Thoracic aorta endothelial cell (primary cell): ENCODE data around the gene SH3GL2. TPM values are rescaled to one million over a fixed set of nuclear protein-coding genes. Genes with fewer than 3 reads are reported as not detected.

ENCODE experiments used
- total RNA-seq: library from RNA; depleted of rRNA; stranded (reverse); fragments of >200 nt; gene quantifications from 2 replicates; pipeline ENCODE4 v1.2.3, GENCODE V29; 2012

Gene SH3GL2
- total RNA-seq = 0.13 and 0.14 TPM in 2 replicates

DNA sequence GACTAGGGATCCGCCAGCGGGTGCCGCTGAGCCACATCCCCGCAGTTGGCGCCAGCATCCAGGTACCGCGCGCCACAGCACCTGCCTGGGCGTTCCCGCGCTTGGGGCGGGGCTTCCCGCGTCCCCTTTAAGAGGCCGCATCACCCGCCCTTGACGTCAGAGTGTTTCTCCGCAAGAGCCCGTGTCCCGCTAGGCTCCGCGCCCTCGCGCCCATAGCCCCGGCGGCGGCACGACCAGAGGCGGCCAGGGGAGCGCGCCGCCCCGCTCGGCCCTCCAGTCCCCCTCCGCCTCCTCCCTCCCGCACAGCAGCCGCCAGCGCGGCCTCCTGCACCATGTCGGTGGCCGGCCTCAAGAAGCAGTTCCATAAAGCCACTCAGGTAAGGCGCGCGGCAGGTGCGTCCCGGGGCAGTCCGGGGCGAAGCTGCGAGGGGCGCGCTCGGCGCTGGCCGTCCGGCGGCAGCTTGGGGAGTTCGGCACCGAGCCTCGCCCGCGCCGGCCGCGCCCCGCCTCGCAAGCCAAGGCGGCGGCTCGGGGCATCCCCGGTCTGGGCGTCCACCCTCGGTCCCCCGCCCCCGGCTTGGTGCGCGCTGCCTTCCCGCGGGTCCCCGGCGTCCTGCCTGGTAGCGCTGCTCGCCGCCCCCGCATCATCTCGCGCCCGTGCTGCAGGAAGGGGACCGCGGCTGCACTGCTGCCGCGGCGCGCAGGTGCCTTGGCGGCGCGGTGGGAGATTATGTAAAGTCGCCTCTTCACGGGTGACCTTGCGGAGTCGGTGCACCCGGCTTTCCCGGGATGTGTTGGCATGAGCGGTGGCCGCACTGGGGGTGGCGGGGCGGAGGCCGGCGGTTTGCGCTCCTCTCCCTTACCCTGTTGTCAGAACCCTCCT lies at the start of gene SH3GL2:
TSS of gene SH3GL2 (plus strand) at position 156 of the 883 bp plus-strand sequence.

